ENCODE measurements around the gene FARS2.

DNA sequence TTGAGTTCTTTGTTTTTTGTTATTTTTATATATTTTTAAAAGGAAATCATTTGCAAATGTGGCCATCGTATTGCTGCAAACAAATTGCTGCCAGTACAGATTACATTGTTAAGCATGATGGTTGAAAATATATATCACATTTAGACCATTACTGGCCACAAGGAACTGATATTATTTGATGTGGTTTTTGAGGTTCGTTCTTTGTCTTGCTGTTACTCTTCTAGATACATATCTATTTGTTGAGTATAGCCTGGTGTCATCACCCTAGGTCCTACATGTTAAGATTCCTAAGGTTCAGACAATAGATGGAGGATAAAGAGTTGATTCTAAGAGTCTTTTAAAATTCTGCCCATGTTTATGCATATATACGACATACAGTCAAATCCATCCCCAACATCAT, 306.0 kb downstream of the FARS2 start:
- TF ChIP-seq, protein P1, sequence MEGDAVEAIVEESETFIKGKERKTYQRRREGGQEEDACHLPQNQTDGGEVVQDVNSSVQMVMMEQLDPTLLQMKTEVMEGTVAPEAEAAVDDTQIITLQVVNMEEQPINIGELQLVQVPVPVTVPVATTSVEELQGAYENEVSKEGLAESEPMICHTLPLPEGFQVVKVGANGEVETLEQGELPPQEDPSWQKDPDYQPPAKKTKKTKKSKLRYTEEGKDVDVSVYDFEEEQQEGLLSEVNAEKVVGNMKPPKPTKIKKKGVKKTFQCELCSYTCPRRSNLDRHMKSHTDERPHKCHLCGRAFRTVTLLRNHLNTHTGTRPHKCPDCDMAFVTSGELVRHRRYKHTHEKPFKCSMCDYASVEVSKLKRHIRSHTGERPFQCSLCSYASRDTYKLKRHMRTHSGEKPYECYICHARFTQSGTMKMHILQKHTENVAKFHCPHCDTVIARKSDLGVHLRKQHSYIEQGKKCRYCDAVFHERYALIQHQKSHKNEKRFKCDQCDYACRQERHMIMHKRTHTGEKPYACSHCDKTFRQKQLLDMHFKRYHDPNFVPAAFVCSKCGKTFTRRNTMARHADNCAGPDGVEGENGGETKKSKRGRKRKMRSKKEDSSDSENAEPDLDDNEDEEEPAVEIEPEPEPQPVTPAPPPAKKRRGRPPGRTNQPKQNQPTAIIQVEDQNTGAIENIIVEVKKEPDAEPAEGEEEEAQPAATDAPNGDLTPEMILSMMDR (conservative IDR thresholded peaks at IDR 0.05; ENCODE audit: low read length) = no peak
- TF ChIP-seq EZH2phosphoT487 (IDR thresholded peaks at IDR 0.05; ENCODE audit: borderline replicate concordance, low read depth, low read length) = no peak
